ENCODE measurements around the gene PTCSC3. TPM values are rescaled to one million over a fixed set of nuclear protein-coding genes. Genes with fewer than 3 reads are reported as not detected.

Gene PTCSC3
- total RNA-seq, 3 donors from 2014 or later: not detected

- no peak for TF ChIP-seq POLR2AphosphoS5 (IDR thresholded peaks at IDR 0.05)
- TF ChIP-seq CTCF (IDR thresholded peaks at IDR 0.05): no peak
- TF ChIP-seq POLR2A (IDR thresholded peaks at IDR 0.05): no peak
- Histone ChIP-seq H3K27me3 (peaks cover 0 to 4% of the 10 kb centered on the region in 2 donors), H3K27ac (no peak overlapping the region), H3K4me1 (no peaks in the 10 kb centered on the region), H3K4me3 (no peak overlapping the region), H3K9me3 (no peaks in the 10 kb centered on the region), H3K36me3 (no peaks in the 10 kb centered on the region)
- intact Hi-C loops (cut with DNase I; ENCODE audit: low total_unique reads): no loop called here
- DNase-seq (ENCODE audit: low spot score in 2 of 2): no peak
Measured at GRCh38 chr14:36163451-36163850, 13.1 kb downstream of the PTCSC3 start.

GRCh38 chr14:36162267-36162666 lies 14.3 kb downstream of the PTCSC3 start:
- H3K4me1 ChIP-seq: no peaks in the 10 kb centered on the region
- intact Hi-C loops (cut with DNase I; ENCODE audit: low total_unique reads): no loop called here
- no peak overlapping the region for H3K27ac ChIP-seq
- no peak for TF ChIP-seq POLR2AphosphoS5 (IDR thresholded peaks at IDR 0.05)
- TF ChIP-seq CTCF (IDR thresholded peaks at IDR 0.05): no peak
- no peak for TF ChIP-seq POLR2A (IDR thresholded peaks at IDR 0.05)
- no peaks in the 10 kb centered on the region for H3K9me3 ChIP-seq
- no peak for DNase-seq (ENCODE audit: low spot score in 2 of 2)
- peaks cover 0 to 4% of the 10 kb centered on the region in 2 donors for H3K27me3 ChIP-seq
- H3K4me3 ChIP-seq: no peak overlapping the region
- H3K36me3 ChIP-seq: no peaks in the 10 kb centered on the region

- H3K36me3 ChIP-seq: no peaks in the 10 kb centered on the region
- TF ChIP-seq POLR2AphosphoS5 (IDR thresholded peaks at IDR 0.05) (no peak), POLR2A (IDR thresholded peaks at IDR 0.05) (no peak), CTCF (IDR thresholded peaks at IDR 0.05) (no peak)
- DNase-seq (ENCODE audit: low spot score in 2 of 2): no peak
- no peak overlapping the region for H3K4me3 ChIP-seq
- no peaks in the 10 kb centered on the region for H3K4me1 ChIP-seq
- intact Hi-C loops (cut with DNase I; ENCODE audit: low total_unique reads): no loop called here
- no peak overlapping the region for H3K27ac ChIP-seq
- peaks cover 0 to 4% of the 10 kb centered on the region in 2 donors for H3K27me3 ChIP-seq
- no peaks in the 10 kb centered on the region for H3K9me3 ChIP-seq
Measured at GRCh38 chr14:36161776-36162175, 14.7 kb downstream of the PTCSC3 start.

GRCh38 chr14:36151335-36151734 lies 25.2 kb downstream of the PTCSC3 start:
- H3K27me3 ChIP-seq: no peaks in the 10 kb centered on the region
- H3K36me3 ChIP-seq: no peaks in the 10 kb centered on the region
- H3K9me3 ChIP-seq: peaks cover 0 to 9% of the 10 kb centered on the region in 2 donors
- intact Hi-C loops (cut with DNase I; ENCODE audit: low total_unique reads): no loop called here
- H3K4me3 ChIP-seq: no peak overlapping the region
- no peak for TF ChIP-seq POLR2A (IDR thresholded peaks at IDR 0.05)
- no peak for TF ChIP-seq CTCF (IDR thresholded peaks at IDR 0.05)
- no peak for TF ChIP-seq POLR2AphosphoS5 (IDR thresholded peaks at IDR 0.05)
- no peak overlapping the region for H3K27ac ChIP-seq
- H3K4me1 ChIP-seq: no peaks in the 10 kb centered on the region
- DNase-seq (ENCODE audit: low spot score in 2 of 2): no peak

GRCh38 chr14:36134038-36134437 lies 42.5 kb downstream of the PTCSC3 start:
- H3K27ac ChIP-seq: no peak overlapping the region
- TF ChIP-seq CTCF (IDR thresholded peaks at IDR 0.05) (no peak), POLR2A (IDR thresholded peaks at IDR 0.05) (no peak), POLR2AphosphoS5 (IDR thresholded peaks at IDR 0.05) (no peak)
- no peaks in the 10 kb centered on the region for H3K4me1 ChIP-seq
- H3K9me3 ChIP-seq: no peaks in the 10 kb centered on the region
- no peak overlapping the region for H3K4me3 ChIP-seq
- no peak for DNase-seq (ENCODE audit: low spot score in 2 of 2)
- no peaks in the 10 kb centered on the region for H3K27me3 ChIP-seq
- H3K36me3 ChIP-seq: no peaks in the 10 kb centered on the region
- intact Hi-C loops (cut with DNase I; ENCODE audit: low total_unique reads): no loop called here

Data from breast epithelium (tissue), 4 donors.